Endothelial cell of umbilical vein (primary cell): ENCODE results near the gene ZNF804A. TPM values are rescaled to one million over a fixed set of nuclear protein-coding genes. Genes with fewer than 3 reads are reported as not detected.

Experiments
- BruUV-seq: library from RNA; stranded (reverse); fragments of 400-500 nt; replicated peaks from 2 replicates; lab custom pipeline; 2021; lab: Mats Ljungman, UMichigan
- CTCF ChIA-PET: fragments of 300-600, 350-600 bp; sonication (Branson Sonifier 250); formaldehyde crosslinking; loops from one replicate; lab custom pipeline; 2021; ENCODE audit warnings: antibody characterized with exemption, inconsistent platforms; lab: Charles Lee
- POLR2A ChIA-PET: fragments of 300-600, 350-600 bp; sonication (Branson Sonifier 250); formaldehyde crosslinking; loops from one replicate; lab custom pipeline; 2021; ENCODE audit warnings: antibody characterized with exemption, inconsistent platforms; lab: Charles Lee
- DNase-seq: peaks from one replicate; pipeline ENCODE4 v3.0.0-alpha.2; 2011; ENCODE audit warnings: low read depth, low spot score
- FAIRE-seq: peaks from 2 replicates; lab custom pipeline; 2011; peaks lifted over from hg19 to GRCh38; lab: Jason Lieb, UNC
- H2AFZ ChIP-seq: 2 replicates; pipeline ENCODE4 v1.6.0; 2012; ENCODE audit warnings: low read depth, low read length, control low read depth, inconsistent platforms
- H3K27ac ChIP-seq: 2 replicates; pipeline ENCODE4 v1.5.1; 2011; ENCODE audit warnings: low read depth, mild to moderate bottlenecking, control low read depth, low read length, moderate library complexity; ENCODE audit not compliant: insufficient read depth
- H3K27me3 ChIP-seq, 2 experiments: 2 replicates each; pipeline versions ENCODE4 v1.6.0 to v1.6.1; 2011; ENCODE audit warnings: low read length in 2 of 2, mixed read lengths in 1 of 2; ENCODE audit not compliant: control insufficient read depth in 2 of 2, insufficient read depth in 2 of 2
- H3K36me3 ChIP-seq, 2 experiments: 2 replicates in 1 of 2; 3 replicates in 1 of 2; pipeline ENCODE4 v1.5.1; 2011; ENCODE audit warnings: low read length in 2 of 2, mild to moderate bottlenecking in 1 of 2, moderate library complexity in 1 of 2; ENCODE audit not compliant: control insufficient read depth in 2 of 2, insufficient read depth in 2 of 2; ENCODE audit errors: extremely low read depth in 1 of 2
- H3K4me1 ChIP-seq: 3 replicates; pipeline ENCODE4 v1.5.1; 2011; ENCODE audit warnings: mild to moderate bottlenecking, low read length; ENCODE audit not compliant: control insufficient read depth, insufficient read depth; ENCODE audit errors: extremely low read depth
- H3K4me2 ChIP-seq: 2 replicates; pipeline ENCODE4 v1.6.1; 2011; ENCODE audit warnings: low read length, control low read depth, mixed read lengths; ENCODE audit not compliant: insufficient read depth
- H3K4me3 ChIP-seq, 3 experiments: fragments of 200-600 bp in 1 of 3; sonication (generic), shearing (Covaris generic) in 1 of 3; replicated peaks in 1 of 3; 2 replicates each; pipeline ENCODE4 v1.5.1; 2011 to 2016; ENCODE audit warnings: control low read depth in 3 of 3, low read length in 3 of 3, mild to moderate bottlenecking in 2 of 3, inconsistent platforms in 1 of 3, low read depth in 1 of 3, moderate library complexity in 1 of 3; ENCODE audit not compliant: insufficient read depth in 1 of 3
- H3K79me2 ChIP-seq: 2 replicates; pipeline ENCODE4 v1.6.0; 2012; ENCODE audit warnings: low read length, inconsistent platforms; ENCODE audit not compliant: control insufficient read depth, insufficient read depth
- H3K9ac ChIP-seq: replicated peaks from 2 replicates; pipeline ENCODE3; 2011; ENCODE audit warnings: low read length, control low read depth; ENCODE audit not compliant: insufficient read depth; ENCODE audit errors: extremely low read depth
- H3K9me1 ChIP-seq: replicated peaks from 3 replicates; pipeline ENCODE4 v1.6.0; 2011; ENCODE audit warnings: mild to moderate bottlenecking, low read length; ENCODE audit not compliant: control insufficient read depth, insufficient read depth; ENCODE audit errors: extremely low read depth
- H3K9me3 ChIP-seq: replicated peaks from 2 replicates; pipeline ENCODE4 v1.5.1; 2012; ENCODE audit warnings: low read length, inconsistent platforms; ENCODE audit not compliant: control insufficient read depth, insufficient read depth
- H4K20me1 ChIP-seq: replicated peaks from 2 replicates; pipeline ENCODE3; 2011; ENCODE audit warnings: mild to moderate bottlenecking, low read length; ENCODE audit not compliant: control insufficient read depth, insufficient read depth; ENCODE audit errors: extremely low read depth
- EZH2 ChIP-seq: IDR thresholded peaks from 2 replicates; pipeline ENCODE4 v1.6.1; 2012; ENCODE audit warnings: borderline replicate concordance, low read depth, mild to moderate bottlenecking, moderate library complexity, low read length, inconsistent platforms; ENCODE audit not compliant: severe bottlenecking
- FOS ChIP-seq: IDR thresholded peaks from 2 replicates; pipeline ENCODE4 v1.6.1; 2011; ENCODE audit warnings: mild to moderate bottlenecking, low read length, moderate library complexity, borderline replicate concordance; ENCODE audit not compliant: insufficient read depth
- GATA2 ChIP-seq: IDR thresholded peaks from 2 replicates; pipeline ENCODE4 v1.7.0; 2011; ENCODE audit warnings: low read depth, mild to moderate bottlenecking, moderate library complexity, mixed read lengths, low read length; ENCODE audit not compliant: insufficient read length, insufficient read depth
- JUN ChIP-seq: IDR thresholded peaks from 2 replicates; pipeline ENCODE4 v1.6.1; 2011; ENCODE audit warnings: borderline replicate concordance, low read depth; ENCODE audit not compliant: insufficient read length, insufficient read depth
- MAX ChIP-seq: IDR thresholded peaks from 2 replicates; pipeline ENCODE4 v1.6.1; 2011; ENCODE audit not compliant: insufficient read depth, insufficient read length
- MYC ChIP-seq: IDR thresholded peaks from one replicate; pipeline ENCODE4 v1.6.1; 2011; ENCODE audit warnings: mild to moderate bottlenecking, low read depth, low read length
- POLR2A ChIP-seq: IDR thresholded peaks from 2 replicates; pipeline ENCODE4 v1.6.1; 2012; ENCODE audit warnings: low read depth, mild to moderate bottlenecking, control low read depth, low read length
- POLR2AphosphoS5 ChIP-seq: IDR thresholded peaks from 2 replicates; pipeline ENCODE4 v1.6.1; 2012; ENCODE audit warnings: low read depth, mild to moderate bottlenecking, control low read depth, low read length, moderate library complexity; ENCODE audit not compliant: insufficient read depth
- dilution Hi-C: fragments of 300-500 bp; cut with MboI; formaldehyde crosslinking; loops from one replicate; pipeline ENCODE4 v1.15.0; 2019; ENCODE audit warnings: low sequenced_read_pairs; ENCODE audit not compliant: extremely low pct_ligation_motif_present
- intact Hi-C: fragments of 100-400 bp; cut with micrococcal nuclease; formaldehyde crosslinking; loops from one replicate; pipeline ENCODE4 v1.10.0; 2022
- polyA plus RNA-seq, 4 experiments: library from polyadenylated mRNA; depleted of rRNA in 3 of 4; stranded (reverse) in 3 of 4; unstranded in 1 of 4; fragments of >200 nt; gene quantifications; 2 replicates each; pipeline versions ENCODE4 v1.2.1 to v1.2.3, GENCODE V29; 2011 to 2012; ENCODE audit warnings: missing spikeins in 1 of 4
- total RNA-seq: library from RNA; stranded (reverse); gene quantifications from 2 replicates; pipeline ENCODE4 v1.2.3, GENCODE V29; 2021
- TF ChIP-seq, protein P1 (sequence below), 2 donors: IDR thresholded peaks; 1 replicate in 1 of 2; 2 replicates in 1 of 2; pipeline ENCODE4 v1.5.1; 2011; ENCODE audit warnings: low read length in 2 of 2, mild to moderate bottlenecking in 2 of 2, moderate library complexity in 2 of 2, control low read depth in 1 of 2, inconsistent platforms in 1 of 2, low read depth in 1 of 2; ENCODE audit not compliant: insufficient read depth in 1 of 2; ENCODE audit errors: extremely low read depth in 1 of 2

The ZNF804A gene
- total and polyA plus RNA-seq, 2 donors (not counting 3 experiments of a cell fraction or from before 2014, with no cell fraction given) = 0.22 TPM; not detected in 1

GRCh38 chr2:184906709-184907108, 308.4 kb downstream of the ZNF804A start:
- H2AFZ ChIP-seq = no peak overlapping the region
- FAIRE-seq = no peak

More at GRCh38 chr2:184906709-184907108, 308.4 kb downstream of the ZNF804A start:
- Histone ChIP-seq H3K27ac (no peak overlapping the region), H3K4me3 (no peak overlapping the region), H3K4me1 (no peaks in the 10 kb centered on the region), H3K79me2 (no peaks in the 10 kb centered on the region), H3K9ac (no peak overlapping the region), H4K20me1 (no peaks in the 10 kb centered on the region), H3K27me3 (no peaks in the 10 kb centered on the region), H3K4me2 (no peak overlapping the region), H3K9me1 (no peaks in the 10 kb centered on the region), H3K9me3 (no peaks in the 10 kb centered on the region), H3K36me3 (no peaks in the 10 kb centered on the region)
- ChIA-PET CTCF (interaction anchor here (1.5 kb wide), 1 partner anchor 16 kb away, joined by 5 read pairs; no protein-coding TSS in a partner anchor), POLR2A (no interaction called here)
- no TSS peak for BruUV-seq
- dilution Hi-C loops = no loop called here
- DNase-seq = no peak
- TF ChIP-seq POLR2AphosphoS5 (no peak), EZH2 (no peak), MYC (no peak), FOS (no peak), MAX (no peak), JUN (no peak), POLR2A (no peak), GATA2 (no peak)
- TF ChIP-seq, protein P1, sequence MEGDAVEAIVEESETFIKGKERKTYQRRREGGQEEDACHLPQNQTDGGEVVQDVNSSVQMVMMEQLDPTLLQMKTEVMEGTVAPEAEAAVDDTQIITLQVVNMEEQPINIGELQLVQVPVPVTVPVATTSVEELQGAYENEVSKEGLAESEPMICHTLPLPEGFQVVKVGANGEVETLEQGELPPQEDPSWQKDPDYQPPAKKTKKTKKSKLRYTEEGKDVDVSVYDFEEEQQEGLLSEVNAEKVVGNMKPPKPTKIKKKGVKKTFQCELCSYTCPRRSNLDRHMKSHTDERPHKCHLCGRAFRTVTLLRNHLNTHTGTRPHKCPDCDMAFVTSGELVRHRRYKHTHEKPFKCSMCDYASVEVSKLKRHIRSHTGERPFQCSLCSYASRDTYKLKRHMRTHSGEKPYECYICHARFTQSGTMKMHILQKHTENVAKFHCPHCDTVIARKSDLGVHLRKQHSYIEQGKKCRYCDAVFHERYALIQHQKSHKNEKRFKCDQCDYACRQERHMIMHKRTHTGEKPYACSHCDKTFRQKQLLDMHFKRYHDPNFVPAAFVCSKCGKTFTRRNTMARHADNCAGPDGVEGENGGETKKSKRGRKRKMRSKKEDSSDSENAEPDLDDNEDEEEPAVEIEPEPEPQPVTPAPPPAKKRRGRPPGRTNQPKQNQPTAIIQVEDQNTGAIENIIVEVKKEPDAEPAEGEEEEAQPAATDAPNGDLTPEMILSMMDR (IDR thresholded peaks at IDR 0.05; ENCODE audit: extremely low read depth in 1 of 2, insufficient read depth in 1 of 2, low read depth in 1 of 2, low read length in 2 of 2) = no peak
- intact Hi-C loops = no loop called here
